HG02884 (cell line): ENCODE measurements around the gene NEK7.
"Not testable (repeated sequence)": the region's sequence is repeated elsewhere in the genome, so short reads cannot be mapped to it uniquely, and the experiment has no call there.

Experiments used
- ATAC-seq: cut with Tn5 transposase; IDR thresholded peaks from one replicate; pipeline ENCODE4 v1.9.1; 2021; ENCODE audit warnings: mild to moderate bottlenecking, moderate library complexity; ENCODE audit not compliant: unreplicated experiment

The NEK7 gene

GRCh38 chr1:198199105-198199504 is 42.3 kb downstream of the NEK7 start:
- ATAC-seq = no peak

DNA sequence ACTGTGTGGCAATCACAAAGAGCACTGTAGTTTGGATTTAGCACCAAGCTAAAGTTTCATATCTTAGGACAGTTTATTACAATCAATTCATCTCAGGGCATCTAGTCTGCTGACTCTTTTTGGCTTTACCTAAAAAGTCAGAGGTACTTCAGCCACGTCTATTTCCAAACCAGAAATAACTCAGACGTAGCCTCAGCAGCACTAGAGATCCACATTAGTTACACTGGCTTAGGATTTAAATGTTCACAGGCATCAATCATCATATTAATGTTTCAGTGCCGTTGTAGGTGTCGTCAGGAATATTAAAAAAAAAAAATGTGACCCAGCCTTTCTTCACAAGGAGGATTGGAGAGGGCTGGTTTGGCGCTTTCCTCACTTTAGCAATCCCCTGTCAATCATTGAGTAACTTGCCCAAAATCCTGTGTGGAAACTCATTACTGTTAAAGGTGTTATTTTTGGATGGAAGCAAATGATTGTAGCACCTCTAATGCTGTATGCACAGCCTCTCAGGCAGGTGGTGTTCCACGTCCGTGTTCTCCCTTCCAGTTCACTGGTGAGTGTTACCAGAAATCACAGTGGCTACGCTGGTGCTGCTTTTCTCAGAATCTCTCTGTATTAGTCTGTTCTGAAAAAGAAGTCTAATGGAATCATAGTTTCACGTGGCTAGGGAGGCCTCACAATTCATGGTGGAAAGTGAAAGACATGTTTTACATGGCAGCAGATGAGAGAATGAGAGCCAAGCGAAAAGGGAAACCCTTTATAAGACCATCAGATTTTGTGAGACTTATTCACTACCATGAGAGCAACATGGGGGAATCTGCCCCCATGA is 45.4 kb downstream of the NEK7 start:
- peak; percentile 81 for ATAC-seq

- no peak for ATAC-seq
Observed at GRCh38 chr1:198203434-198203833, 46.6 kb downstream of the NEK7 start.

- no peak for ATAC-seq
Observed at GRCh38 chr1:198205016-198205684, 48.4 kb downstream of the NEK7 start.

DNA sequence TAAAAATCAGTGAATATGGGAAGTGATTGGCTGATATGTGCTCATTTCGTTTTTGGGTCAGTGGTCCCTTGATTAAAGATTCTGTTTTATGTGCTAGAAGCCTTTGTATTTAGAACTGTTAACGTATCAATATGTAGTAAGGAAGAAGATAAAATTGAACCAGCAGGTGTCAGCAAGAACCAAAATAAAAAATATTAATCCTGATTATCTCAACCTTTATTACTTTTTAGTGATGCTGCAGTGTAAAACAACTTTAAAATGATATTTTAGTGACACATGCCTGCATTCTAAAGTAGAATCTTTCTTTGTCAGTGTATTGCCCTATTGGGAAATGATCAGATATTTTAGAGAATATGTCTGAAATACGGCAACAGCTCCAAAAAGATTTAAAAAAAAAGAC is 49.5 kb downstream of the NEK7 start:
- no peak for ATAC-seq

GRCh38 chr1:198211696-198212095 is 54.9 kb downstream of the NEK7 start:
- no peak for ATAC-seq

DNA sequence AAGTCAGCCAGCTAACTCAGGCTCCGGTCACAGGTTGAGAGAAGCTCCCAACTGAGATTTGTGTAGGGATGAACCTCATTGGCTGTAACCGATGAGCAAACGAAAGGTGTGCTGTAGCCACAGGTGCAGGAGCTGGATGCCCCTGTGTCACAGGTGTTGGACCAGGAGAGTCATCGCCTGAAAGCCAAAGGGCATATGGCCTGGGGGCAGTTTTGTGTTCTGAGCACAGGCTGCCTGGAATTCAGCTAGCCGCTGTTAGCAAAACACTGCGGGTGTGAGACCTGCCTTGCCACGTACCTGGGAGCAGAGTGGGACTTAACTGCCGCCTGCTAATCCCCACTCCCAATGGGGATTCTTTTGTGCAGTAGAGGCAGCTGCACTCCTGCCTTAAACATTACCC is 55.3 kb downstream of the NEK7 start:
- no peak for ATAC-seq

GRCh38 chr1:198212675-198213074 is 55.9 kb downstream of the NEK7 start:
- ATAC-seq = no peak

DNA sequence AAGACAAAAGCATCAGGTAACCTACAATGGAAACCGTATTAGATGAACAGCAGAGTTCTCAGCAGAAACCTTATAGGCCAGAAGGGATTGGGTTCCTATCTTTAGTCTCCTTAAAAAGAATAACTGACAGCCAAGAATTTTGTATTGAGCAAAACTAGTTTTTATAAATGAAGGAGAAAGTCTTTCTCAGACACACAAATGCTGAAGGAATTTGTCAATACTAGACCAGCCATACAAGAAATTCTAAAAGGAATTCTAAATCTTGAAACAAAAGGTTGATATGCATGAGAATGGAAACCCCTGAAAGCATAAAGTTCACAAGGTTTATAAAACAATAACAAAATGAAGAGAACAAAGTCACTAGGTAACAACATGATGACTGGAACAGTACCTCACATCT is 58.1 kb downstream of the NEK7 start:
- ATAC-seq = no peak

- ATAC-seq = no peak
Observed at GRCh38 chr1:198220428-198220827, 63.6 kb downstream of the NEK7 start.

- ATAC-seq = not testable (repeated sequence)
Observed at GRCh38 chr1:198227010-198227409, 70.2 kb downstream of the NEK7 start.

GRCh38 chr1:198227454-198227853 is 70.7 kb downstream of the NEK7 start:
- not testable (repeated sequence) for ATAC-seq

DNA sequence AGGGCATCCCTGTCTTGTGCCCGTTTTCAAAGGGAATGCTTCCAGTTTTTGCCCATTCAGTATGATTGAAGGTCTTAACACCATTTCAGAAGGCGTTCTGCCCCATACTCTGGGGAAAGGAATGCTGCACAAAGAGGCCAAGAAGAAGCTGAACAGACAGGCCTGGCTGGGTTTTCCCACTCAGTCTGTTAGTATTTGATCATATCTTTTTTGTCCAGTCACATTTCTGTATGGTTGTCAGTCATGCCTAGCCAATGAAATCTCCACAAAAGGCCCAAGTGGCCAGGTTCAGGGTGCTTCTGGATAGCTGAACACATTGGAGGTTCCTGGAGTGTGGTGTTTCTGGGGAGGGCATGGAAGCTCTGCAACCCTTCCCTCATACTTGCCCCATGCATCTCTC is 72.1 kb downstream of the NEK7 start:
- ATAC-seq = no peak

DNA sequence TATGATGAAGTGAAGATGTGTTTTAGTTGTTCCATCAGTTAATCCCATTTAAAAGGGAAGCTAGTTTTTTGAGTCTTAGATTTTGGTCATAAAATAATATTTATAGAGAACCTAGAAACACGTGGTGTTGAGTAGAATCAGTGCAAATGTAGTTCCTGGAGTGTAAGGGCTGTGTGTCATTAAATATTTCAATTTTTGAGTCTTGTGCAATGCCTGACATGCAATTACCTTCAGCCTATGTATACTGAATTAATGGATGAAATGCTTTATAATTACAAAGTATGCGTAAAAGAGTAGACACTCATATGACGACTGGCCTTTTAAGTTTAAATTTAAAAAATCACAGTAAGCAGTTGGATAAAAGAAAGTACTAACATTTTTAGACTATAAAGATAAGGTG is 75.0 kb downstream of the NEK7 start:
- ATAC-seq = no peak

- no peak for ATAC-seq
Observed at GRCh38 chr1:198232378-198232777, 75.6 kb downstream of the NEK7 start.

DNA sequence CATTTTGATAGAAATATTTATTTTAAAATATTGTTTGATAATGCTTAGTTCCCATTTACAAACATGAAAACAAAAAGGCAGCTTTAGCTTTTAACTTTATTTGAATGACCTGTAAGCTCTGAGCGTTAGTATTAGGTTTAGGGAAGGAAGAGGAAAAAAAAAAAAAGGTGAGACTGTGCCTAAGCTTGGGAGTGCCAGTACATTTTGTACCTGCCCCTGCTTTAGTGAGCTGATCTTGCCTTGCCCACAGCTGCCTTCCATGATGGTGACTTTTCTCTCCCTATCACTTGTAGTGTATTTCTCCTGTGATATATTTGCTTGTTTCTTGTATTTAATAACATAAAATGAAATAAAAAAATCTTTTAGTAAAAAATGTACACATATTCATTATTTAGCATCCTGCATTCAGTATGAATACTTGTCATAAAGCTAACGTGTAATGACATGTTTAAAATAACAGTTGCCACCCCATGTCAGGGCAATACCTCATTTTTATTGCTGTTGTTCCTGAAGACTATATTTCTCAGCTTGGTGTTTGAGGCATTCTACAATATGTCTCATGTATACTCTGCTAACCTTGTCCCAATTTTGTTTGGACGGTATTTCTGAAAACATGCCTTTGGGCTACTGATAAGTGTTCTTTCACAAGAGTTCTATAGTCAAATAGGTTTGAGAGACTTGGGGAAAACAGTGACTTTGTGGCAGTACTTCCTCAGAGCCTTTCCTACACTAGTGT is 76.3 kb downstream of the NEK7 start:
- ATAC-seq = no peak

DNA sequence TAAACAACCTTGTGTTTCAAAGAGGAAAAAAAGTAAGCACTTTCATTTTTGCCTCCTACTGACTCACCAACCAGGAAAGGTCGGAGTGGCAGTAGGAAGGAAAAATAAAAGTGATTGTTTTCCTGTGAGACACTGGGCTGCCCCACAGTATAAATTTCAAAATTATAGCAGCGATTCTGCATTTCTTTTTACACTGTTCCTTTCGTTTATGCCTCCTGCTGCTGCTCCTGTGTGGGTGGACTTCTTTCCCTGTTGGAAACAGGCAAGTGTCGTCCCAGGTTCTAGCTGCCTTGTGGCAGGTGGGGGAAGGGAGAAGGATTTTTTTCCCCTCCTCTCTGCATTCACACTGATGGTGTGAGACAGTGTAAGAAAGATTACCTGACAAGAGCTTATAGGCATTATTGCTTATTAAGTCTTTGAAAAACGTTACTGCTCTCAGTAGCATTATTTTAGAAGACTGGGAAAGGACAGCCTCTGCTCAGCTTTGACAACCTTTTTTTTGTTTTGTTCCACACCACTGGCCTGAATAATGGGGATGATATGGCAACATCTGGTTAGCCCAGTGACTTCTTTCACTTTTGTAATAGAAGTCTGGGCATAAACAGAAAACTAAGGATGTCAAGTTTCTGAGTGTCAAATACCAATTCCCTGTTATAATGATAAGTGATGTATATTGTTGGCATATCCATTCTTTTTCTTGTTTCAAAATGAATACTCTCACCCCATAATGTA is 77.9 kb downstream of the NEK7 start:
- peak; percentile 39 for ATAC-seq

- no peak for ATAC-seq
Observed at GRCh38 chr1:198238121-198238520, 81.3 kb downstream of the NEK7 start.

DNA sequence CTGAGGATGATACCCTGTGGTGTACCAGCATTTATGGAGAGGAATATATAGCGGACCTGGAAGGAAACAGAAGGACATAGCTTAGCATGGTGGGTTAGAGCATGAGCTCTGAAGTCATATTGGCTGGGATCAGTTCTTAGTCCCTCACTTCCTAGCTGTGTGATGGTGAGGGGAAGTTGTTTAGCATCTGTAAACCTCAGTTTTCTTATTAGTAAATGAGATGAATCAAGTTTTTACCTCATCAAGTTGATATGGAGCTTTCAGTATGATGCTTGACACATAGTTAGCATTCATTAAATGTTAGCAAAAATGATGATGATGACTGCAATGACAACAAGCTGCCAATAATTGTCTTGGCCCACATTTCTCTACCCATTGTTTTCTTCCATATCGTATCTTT is 84.8 kb downstream of the NEK7 start:
- ATAC-seq = no peak

DNA sequence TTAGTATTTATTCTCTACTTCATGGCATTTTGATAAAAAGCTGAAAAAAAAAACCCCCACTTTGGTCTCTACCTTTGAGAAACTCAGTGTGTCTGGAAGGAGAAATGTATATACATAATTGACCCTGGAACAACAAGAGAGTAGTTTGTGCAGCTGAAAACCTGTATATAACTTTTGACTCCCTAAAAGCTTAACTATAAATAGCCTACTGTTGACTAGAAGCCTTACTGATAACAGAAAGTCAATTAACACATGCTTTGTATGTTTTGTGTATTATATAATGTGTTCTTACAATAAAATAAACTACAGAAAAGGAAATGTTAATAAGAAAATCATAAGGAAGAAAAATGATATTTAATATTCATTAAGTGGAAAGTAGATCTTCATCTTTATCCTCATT is 88.0 kb downstream of the NEK7 start:
- no peak for ATAC-seq

DNA sequence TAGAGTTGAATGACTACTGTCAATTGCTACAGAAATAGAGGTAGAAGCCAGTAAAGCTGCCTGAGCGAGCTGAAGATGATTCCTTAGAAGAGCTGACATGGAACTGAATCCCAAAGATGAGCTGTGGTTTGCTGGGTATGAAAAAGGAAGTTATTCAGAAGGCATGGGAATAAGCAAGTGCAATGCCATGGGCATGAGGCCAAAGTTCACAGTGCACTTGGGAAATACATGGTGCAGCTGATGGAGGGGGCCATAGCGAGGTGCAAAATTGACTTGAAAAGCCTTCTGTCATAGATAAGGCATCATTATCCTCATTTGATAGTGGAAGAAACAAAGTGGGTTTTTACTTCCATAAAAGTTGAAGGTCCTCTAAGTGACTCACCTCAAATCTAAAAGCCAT is 88.6 kb downstream of the NEK7 start:
- ATAC-seq = no peak
